Spleen (tissue), 7 donors: Measurements from ENCODE around the gene MYMX.

Experiments
- POLR2A ChIP-seq, 3 donors: fragments of 450-650 bp; IDR thresholded peaks; one replicate each; pipeline ENCODE4 v1.5.1; 2017; ENCODE audit warnings: antibody characterized with exemption in 3 of 3, mild to moderate bottlenecking in 1 of 3
- POLR2AphosphoS5 ChIP-seq, 3 donors: sonication (generic); formaldehyde crosslinking; IDR thresholded peaks; one replicate each; pipeline ENCODE4 v1.5.1; 2017; ENCODE audit warnings: antibody characterized with exemption in 3 of 3
- TF ChIP-seq, protein P1 (sequence below), 11 experiments: fragments of 200-600 bp in 7 of 11; fragments of 450-650 bp in 4 of 11; sonication (generic) in 4 of 11; IDR thresholded peaks in 8 of 11; conservative IDR thresholded peaks in 3 of 11; 1 replicate in 7 of 11; 2 replicates in 4 of 11; pipeline versions ENCODE4 v1.4.0 to v1.8.0; 2016 to 2021; ENCODE audit warnings: antibody characterized with exemption in 11 of 11, inconsistent platforms in 4 of 11, mild to moderate bottlenecking in 1 of 11
- donor health status: DM: no; HTN: no; CAD: no; lungs with moderate emphysema.
- donor health status: DM: no; HTN: no; CAD: no.
- donor health status: DM: no; HTN: no; CAD: no.

DNA sequence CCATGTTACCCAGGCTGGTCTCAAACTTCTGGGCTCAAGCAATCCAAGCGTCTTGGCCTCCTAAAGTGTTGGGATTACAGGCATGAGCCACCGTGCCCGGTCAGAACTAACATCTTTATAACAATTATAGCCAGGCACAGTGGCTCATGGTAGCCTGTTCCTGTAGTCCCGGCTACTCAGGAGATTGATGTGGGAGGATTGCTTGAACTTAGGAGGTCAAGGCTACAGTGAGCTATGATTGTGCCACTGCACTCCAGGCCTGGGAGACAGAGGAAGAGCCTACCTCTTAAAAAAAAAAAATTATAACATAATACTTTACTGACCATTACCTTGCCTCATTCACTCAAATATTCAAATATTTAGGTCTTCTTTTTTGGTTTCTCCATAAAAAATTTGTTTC, 16.8 kb upstream of the MYMX start:
- TF ChIP-seq, protein P1, sequence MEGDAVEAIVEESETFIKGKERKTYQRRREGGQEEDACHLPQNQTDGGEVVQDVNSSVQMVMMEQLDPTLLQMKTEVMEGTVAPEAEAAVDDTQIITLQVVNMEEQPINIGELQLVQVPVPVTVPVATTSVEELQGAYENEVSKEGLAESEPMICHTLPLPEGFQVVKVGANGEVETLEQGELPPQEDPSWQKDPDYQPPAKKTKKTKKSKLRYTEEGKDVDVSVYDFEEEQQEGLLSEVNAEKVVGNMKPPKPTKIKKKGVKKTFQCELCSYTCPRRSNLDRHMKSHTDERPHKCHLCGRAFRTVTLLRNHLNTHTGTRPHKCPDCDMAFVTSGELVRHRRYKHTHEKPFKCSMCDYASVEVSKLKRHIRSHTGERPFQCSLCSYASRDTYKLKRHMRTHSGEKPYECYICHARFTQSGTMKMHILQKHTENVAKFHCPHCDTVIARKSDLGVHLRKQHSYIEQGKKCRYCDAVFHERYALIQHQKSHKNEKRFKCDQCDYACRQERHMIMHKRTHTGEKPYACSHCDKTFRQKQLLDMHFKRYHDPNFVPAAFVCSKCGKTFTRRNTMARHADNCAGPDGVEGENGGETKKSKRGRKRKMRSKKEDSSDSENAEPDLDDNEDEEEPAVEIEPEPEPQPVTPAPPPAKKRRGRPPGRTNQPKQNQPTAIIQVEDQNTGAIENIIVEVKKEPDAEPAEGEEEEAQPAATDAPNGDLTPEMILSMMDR (IDR thresholded peaks at IDR 0.05 in 8 of 11, conservative IDR thresholded peaks at IDR 0.05 in 3 of 11) = no peak
- TF ChIP-seq POLR2A (IDR thresholded peaks at IDR 0.05) (no peak), POLR2AphosphoS5 (IDR thresholded peaks at IDR 0.05) (no peak)
